ENCODE data around the gene CAB39L.

The CAB39L gene

GRCh38 chr13:49314344-49314882 lies 129.5 kb downstream of the CAB39L start:
- no peak for DNase-seq (ENCODE audit: low read depth in 3 of 3, low spot score in 1 of 3)

- no peak for DNase-seq (ENCODE audit: low read depth in 3 of 3, low spot score in 1 of 3)
Measured at GRCh38 chr13:49311816-49312215, 132.0 kb downstream of the CAB39L start.

GRCh38 chr13:49310251-49310650 lies 133.6 kb downstream of the CAB39L start:
- no peak for DNase-seq (ENCODE audit: low read depth in 3 of 3, low spot score in 1 of 3)

- no peak for DNase-seq (ENCODE audit: low read depth in 3 of 3, low spot score in 1 of 3)
Measured at GRCh38 chr13:49308921-49309408, 134.9 kb downstream of the CAB39L start.

GRCh38 chr13:49308097-49308875 lies 135.6 kb downstream of the CAB39L start:
- no peak for DNase-seq (ENCODE audit: low read depth in 3 of 3, low spot score in 1 of 3)

- DNase-seq (ENCODE audit: low read depth in 3 of 3, low spot score in 1 of 3), result no peak
Measured at GRCh38 chr13:49307365-49307764, 136.5 kb downstream of the CAB39L start.

- no peak for DNase-seq (ENCODE audit: low read depth in 3 of 3, low spot score in 1 of 3)
Measured at GRCh38 chr13:49305792-49306425, 138.0 kb downstream of the CAB39L start.

GRCh38 chr13:49304763-49305700 lies 138.8 kb downstream of the CAB39L start:
- DNase-seq (ENCODE audit: low read depth in 3 of 3, low spot score in 1 of 3), result no peak

GRCh38 chr13:49304356-49304755 lies 139.5 kb downstream of the CAB39L start:
- no peak for DNase-seq (ENCODE audit: low read depth in 3 of 3, low spot score in 1 of 3)

GRCh38 chr13:49303533-49304252 lies 140.2 kb downstream of the CAB39L start:
- no peak for DNase-seq (ENCODE audit: low read depth in 3 of 3, low spot score in 1 of 3)

GRCh38 chr13:49302817-49303216 lies 141.0 kb downstream of the CAB39L start:
- DNase-seq (ENCODE audit: low read depth in 3 of 3, low spot score in 1 of 3), result no peak

- no peak for DNase-seq (ENCODE audit: low read depth in 3 of 3, low spot score in 1 of 3)
Measured at GRCh38 chr13:49302222-49302621, 141.6 kb downstream of the CAB39L start.

GRCh38 chr13:49300739-49301589 lies 142.9 kb downstream of the CAB39L start:
- DNase-seq (ENCODE audit: low read depth in 3 of 3, low spot score in 1 of 3), result peak; percentile 35 to 41 (median 41)

- DNase-seq (ENCODE audit: low read depth in 3 of 3, low spot score in 1 of 3), result no peak
Measured at GRCh38 chr13:49300276-49300675, 143.6 kb downstream of the CAB39L start.

- no peak for DNase-seq (ENCODE audit: low read depth in 3 of 3, low spot score in 1 of 3)
Measured at GRCh38 chr13:49298903-49299605, 144.8 kb downstream of the CAB39L start.

GRCh38 chr13:49298416-49298815 lies 145.4 kb downstream of the CAB39L start:
- DNase-seq (ENCODE audit: low read depth in 3 of 3, low spot score in 1 of 3), result no peak

GRCh38 chr13:49297338-49297737 lies 146.5 kb downstream of the CAB39L start:
- DNase-seq (ENCODE audit: low read depth in 3 of 3, low spot score in 1 of 3), result no peak

GRCh38 chr13:49296659-49297058 lies 147.2 kb downstream of the CAB39L start:
- no peak for DNase-seq (ENCODE audit: low read depth in 3 of 3, low spot score in 1 of 3)

- no peak for DNase-seq (ENCODE audit: low read depth in 3 of 3, low spot score in 1 of 3)
Measured at GRCh38 chr13:49295244-49295643, 148.6 kb downstream of the CAB39L start.
